CD14-positive monocyte (primary cell): ENCODE results near the gene MBTD1. TPM values are rescaled to one million over a fixed set of nuclear protein-coding genes. Genes with fewer than 3 reads are reported as not detected.

Experiments used
- DNase-seq, 3 donors: peaks; one replicate each; pipeline ENCODE4 v3.0.0-alpha.2; 2011 to 2022
- H2AFZ ChIP-seq: 2 replicates; pipeline ENCODE4 v1.6.0; 2012; ENCODE audit warnings: mild to moderate bottlenecking, low read depth, low read length, inconsistent platforms; ENCODE audit not compliant: insufficient read depth, poor library complexity, severe bottlenecking
- H3K27ac ChIP-seq, 2 donors: 1 replicate in 1 of 2; 2 replicates in 1 of 2; pipeline ENCODE4 v1.5.1; 2012 to 2013; ENCODE audit warnings: low read length in 2 of 2, control low read depth in 1 of 2, inconsistent platforms in 1 of 2, low read depth in 1 of 2, mild to moderate bottlenecking in 1 of 2
- H3K27me3 ChIP-seq, 2 donors: one replicate each; pipeline versions ENCODE4 v1.6.0 to v1.6.1; 2011 to 2013; ENCODE audit warnings: low read length in 2 of 2; ENCODE audit not compliant: control insufficient read depth in 2 of 2, insufficient read depth in 2 of 2
- H3K36me3 ChIP-seq, 2 donors: replicated peaks in 1 of 2; 1 replicate in 1 of 2; 2 replicates in 1 of 2; pipeline versions ENCODE4 v1.5.1 to v1.6.1; 2012 to 2013; ENCODE audit warnings: low read length in 2 of 2, control low read depth in 1 of 2, inconsistent platforms in 1 of 2, mild to moderate bottlenecking in 1 of 2; ENCODE audit not compliant: insufficient read depth in 2 of 2, control insufficient read depth in 1 of 2
- H3K4me1 ChIP-seq, 2 donors: 1 replicate in 1 of 2; 2 replicates in 1 of 2; pipeline versions ENCODE4 v1.5.1 to v1.6.1; 2012 to 2013; ENCODE audit warnings: low read length in 2 of 2, control low read depth in 1 of 2, inconsistent platforms in 1 of 2, mild to moderate bottlenecking in 1 of 2, moderate library complexity in 1 of 2; ENCODE audit not compliant: insufficient read depth in 2 of 2, control insufficient read depth in 1 of 2
- H3K4me2 ChIP-seq: replicated peaks from 2 replicates; pipeline ENCODE3; 2012; ENCODE audit warnings: low read length, moderate library complexity, mild to moderate bottlenecking; ENCODE audit not compliant: poor library complexity, severe bottlenecking; ENCODE audit errors: extremely low read depth
- H3K4me3 ChIP-seq, 3 experiments: fragments of 200-600 bp in 1 of 3; sonication (generic) in 1 of 3; replicated peaks in 1 of 3; 1 replicate in 2 of 3; 2 replicates in 1 of 3; pipeline ENCODE4 v1.5.1; 2011 to 2013; ENCODE audit warnings: low read length in 3 of 3, mild to moderate bottlenecking in 3 of 3, control low read depth in 2 of 3, low read depth in 2 of 3, inconsistent platforms in 1 of 3, moderate library complexity in 1 of 3
- H3K79me2 ChIP-seq: 2 replicates; pipeline ENCODE4 v1.6.0; 2012; ENCODE audit warnings: mild to moderate bottlenecking, control low read depth, inconsistent platforms, low read length, moderate library complexity; ENCODE audit not compliant: insufficient read depth
- H3K9ac ChIP-seq: 2 replicates; pipeline ENCODE4 v1.6.0; 2017; ENCODE audit warnings: low read length, mild to moderate bottlenecking; ENCODE audit not compliant: insufficient read depth, poor library complexity, severe bottlenecking
- H3K9me3 ChIP-seq, 2 donors: replicated peaks in 1 of 2; 1 replicate in 1 of 2; 2 replicates in 1 of 2; pipeline versions ENCODE4 v1.5.1 to v1.6.1; 2012 to 2013; ENCODE audit warnings: low read length in 2 of 2, control low read depth in 1 of 2; ENCODE audit not compliant: control insufficient read depth in 1 of 2, insufficient read depth in 1 of 2
- H4K20me1 ChIP-seq: 2 replicates; pipeline ENCODE4 v1.6.0; 2012; ENCODE audit warnings: mild to moderate bottlenecking, low read length, control low read depth, moderate library complexity; ENCODE audit not compliant: insufficient read depth
- H3K27ac Mint-ChIP-seq, 7 donors: one replicate each; pipeline ENCODE4 v1.8.0; 2020; ENCODE audit warnings: mild to moderate bottlenecking in 7 of 7, mixed read lengths in 7 of 7, moderate library complexity in 6 of 7, inconsistent platforms in 2 of 7
- H3K27me3 Mint-ChIP-seq, 3 donors: one replicate each; pipeline ENCODE4 v1.8.0; 2021 to 2022; ENCODE audit warnings: low read depth in 3 of 3, mild to moderate bottlenecking in 3 of 3, mixed read lengths in 3 of 3, moderate library complexity in 3 of 3, inconsistent platforms in 1 of 3
- H3K36me3 Mint-ChIP-seq, 2 donors: one replicate each; pipeline ENCODE4 v1.8.0; 2020; ENCODE audit warnings: mixed read lengths in 2 of 2, inconsistent platforms in 1 of 2, mild to moderate bottlenecking in 1 of 2
- H3K4me1 Mint-ChIP-seq: one replicate; pipeline ENCODE4 v1.8.0; 2020; ENCODE audit warnings: mild to moderate bottlenecking, mixed read lengths
- H3K4me3 Mint-ChIP-seq, 2 donors: one replicate each; pipeline ENCODE4 v1.8.0; 2020; ENCODE audit warnings: mild to moderate bottlenecking in 2 of 2, mixed read lengths in 2 of 2, moderate library complexity in 1 of 2
- H3K9me3 Mint-ChIP-seq, 7 donors: one replicate each; pipeline ENCODE4 v1.8.0; 2020 to 2022; ENCODE audit warnings: mixed read lengths in 7 of 7, mild to moderate bottlenecking in 6 of 7, moderate library complexity in 6 of 7, inconsistent platforms in 2 of 7
- WGBS: methylation state at CpG from one replicate; pipeline ENCODE4 v1.1.5; 2013; ENCODE audit warnings: missing lambda C conversion rate; ENCODE audit not compliant: insufficient coverage; 5-methylcytosine and 5-hydroxymethylcytosine counted together
- intact Hi-C, 2 donors: fragments of 100-400 bp; cut with micrococcal nuclease; formaldehyde crosslinking; loops; one replicate each; pipeline versions ENCODE4 v1.15.0 to v1.15.1; 2023
- polyA plus RNA-seq, 3 donors: library from polyadenylated mRNA; depleted of rRNA in 1 of 3; unstranded in 2 of 3; stranded (reverse) in 1 of 3; fragments of 300-500 nt in 2 of 3; fragments of >200 nt in 1 of 3; fragmentation: Illumina TruSeq in 2 of 3; gene quantifications; 1 replicate in 2 of 3; 2 replicates in 1 of 3; pipeline ENCODE4 v1.2.3, GENCODE V29; 2012 to 2021
- TF ChIP-seq, protein P1 (sequence below): fragments of 200-600 bp; IDR thresholded peaks from one replicate; pipeline ENCODE4 v1.8.0; 2022; ENCODE audit warnings: antibody characterized with exemption, mild to moderate bottlenecking

Gene MBTD1
- polyA plus RNA-seq, 3 donors, result 5.9 to 11.3 (median 10.0) TPM

GRCh38 chr17:51217946-51218345 is 41.9 kb downstream of the MBTD1 start:
- H3K9me3 Mint-ChIP-seq, result no peaks in the 10 kb centered on the region
- no peaks in the 10 kb centered on the region for H3K4me1 ChIP-seq
- no peak for DNase-seq
- no peaks in the 10 kb centered on the region for H3K9me3 ChIP-seq
- no peaks in the 10 kb centered on the region for H3K79me2 ChIP-seq
- no peak overlapping the region for H3K4me2 ChIP-seq
- WGBS, result no CpG with 5 or more reads among the region's 1 CpG
- H3K27ac ChIP-seq, result no peak overlapping the region
- H2AFZ ChIP-seq, result no peak overlapping the region
- H3K4me3 Mint-ChIP-seq, result no peak overlapping the region
- H4K20me1 ChIP-seq, result no peaks in the 10 kb centered on the region
- no peak overlapping the region for H3K4me3 ChIP-seq
- peak overlapping the region in 1 of 7 donors; percentile 19 for H3K27ac Mint-ChIP-seq
- H3K36me3 ChIP-seq, result peaks cover 88 to 99% of the 10 kb centered on the region in 2 donors
- H3K9ac ChIP-seq, result no peak overlapping the region
- H3K4me1 Mint-ChIP-seq, result no peaks in the 10 kb centered on the region
- H3K27me3 Mint-ChIP-seq, result no peaks in the 10 kb centered on the region
- TF ChIP-seq, protein P1, sequence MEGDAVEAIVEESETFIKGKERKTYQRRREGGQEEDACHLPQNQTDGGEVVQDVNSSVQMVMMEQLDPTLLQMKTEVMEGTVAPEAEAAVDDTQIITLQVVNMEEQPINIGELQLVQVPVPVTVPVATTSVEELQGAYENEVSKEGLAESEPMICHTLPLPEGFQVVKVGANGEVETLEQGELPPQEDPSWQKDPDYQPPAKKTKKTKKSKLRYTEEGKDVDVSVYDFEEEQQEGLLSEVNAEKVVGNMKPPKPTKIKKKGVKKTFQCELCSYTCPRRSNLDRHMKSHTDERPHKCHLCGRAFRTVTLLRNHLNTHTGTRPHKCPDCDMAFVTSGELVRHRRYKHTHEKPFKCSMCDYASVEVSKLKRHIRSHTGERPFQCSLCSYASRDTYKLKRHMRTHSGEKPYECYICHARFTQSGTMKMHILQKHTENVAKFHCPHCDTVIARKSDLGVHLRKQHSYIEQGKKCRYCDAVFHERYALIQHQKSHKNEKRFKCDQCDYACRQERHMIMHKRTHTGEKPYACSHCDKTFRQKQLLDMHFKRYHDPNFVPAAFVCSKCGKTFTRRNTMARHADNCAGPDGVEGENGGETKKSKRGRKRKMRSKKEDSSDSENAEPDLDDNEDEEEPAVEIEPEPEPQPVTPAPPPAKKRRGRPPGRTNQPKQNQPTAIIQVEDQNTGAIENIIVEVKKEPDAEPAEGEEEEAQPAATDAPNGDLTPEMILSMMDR, result no peak
- H3K27me3 ChIP-seq, result no peaks in the 10 kb centered on the region
- peaks cover 70 to 84% of the 10 kb centered on the region in 2 donors for H3K36me3 Mint-ChIP-seq
- intact Hi-C loops, result no loop called here

- H3K9ac ChIP-seq, result no peak overlapping the region
- H3K27me3 ChIP-seq, result no peaks in the 10 kb centered on the region
- H3K4me1 ChIP-seq, result no peaks in the 10 kb centered on the region
- H3K36me3 Mint-ChIP-seq, result peaks cover 66 to 85% of the 10 kb centered on the region in 2 donors
- H3K4me2 ChIP-seq, result no peak overlapping the region
- H2AFZ ChIP-seq, result no peak overlapping the region
- H3K79me2 ChIP-seq, result no peaks in the 10 kb centered on the region
- no peak for DNase-seq
- peak overlapping the region in 1 of 7 donors; percentile 54 for H3K27ac Mint-ChIP-seq
- H3K27me3 Mint-ChIP-seq, result no peaks in the 10 kb centered on the region
- H3K36me3 ChIP-seq, result peaks cover 75 to 96% of the 10 kb centered on the region in 2 donors
- no peak overlapping the region for H3K4me3 Mint-ChIP-seq
- H4K20me1 ChIP-seq, result no peaks in the 10 kb centered on the region
- no peaks in the 10 kb centered on the region for H3K4me1 Mint-ChIP-seq
- H3K9me3 ChIP-seq, result no peaks in the 10 kb centered on the region
- no peaks in the 10 kb centered on the region for H3K9me3 Mint-ChIP-seq
- WGBS, result no CpG with 5 or more reads among the region's 1 CpG
- TF ChIP-seq, protein P1, result no peak
- no peak overlapping the region for H3K4me3 ChIP-seq
- intact Hi-C loops, result no loop called here
- H3K27ac ChIP-seq, result no peak overlapping the region
These were observed 44.9 kb downstream of the MBTD1 start for GRCh38 chr17:51214920-51215319.
